ENCODE data around the gene HOXA9.

- TF ChIP-seq CTCF (conservative IDR thresholded peaks at IDR 0.05; ENCODE audit: low read length) = no peak
- no peak for TF ChIP-seq EZH2phosphoT487 (IDR thresholded peaks at IDR 0.05; ENCODE audit: borderline replicate concordance, low read depth, low read length)
Measured at GRCh38 chr7:27179030-27179429, 13.7 kb upstream of the HOXA9 start.

All from OCI-LY7 (cell line).